GM19467 (cell line): ENCODE measurements around the gene UPK3A.
"Not testable (repeated sequence)": the region's sequence is repeated elsewhere in the genome, so short reads cannot be mapped to it uniquely, and the experiment has no call there.

Experiments
- ATAC-seq: cut with Tn5 transposase; IDR thresholded peaks from one replicate; pipeline ENCODE4 v1.9.1; 2021; ENCODE audit warnings: mild to moderate bottlenecking, moderate library complexity; ENCODE audit not compliant: unreplicated experiment

The UPK3A gene

DNA sequence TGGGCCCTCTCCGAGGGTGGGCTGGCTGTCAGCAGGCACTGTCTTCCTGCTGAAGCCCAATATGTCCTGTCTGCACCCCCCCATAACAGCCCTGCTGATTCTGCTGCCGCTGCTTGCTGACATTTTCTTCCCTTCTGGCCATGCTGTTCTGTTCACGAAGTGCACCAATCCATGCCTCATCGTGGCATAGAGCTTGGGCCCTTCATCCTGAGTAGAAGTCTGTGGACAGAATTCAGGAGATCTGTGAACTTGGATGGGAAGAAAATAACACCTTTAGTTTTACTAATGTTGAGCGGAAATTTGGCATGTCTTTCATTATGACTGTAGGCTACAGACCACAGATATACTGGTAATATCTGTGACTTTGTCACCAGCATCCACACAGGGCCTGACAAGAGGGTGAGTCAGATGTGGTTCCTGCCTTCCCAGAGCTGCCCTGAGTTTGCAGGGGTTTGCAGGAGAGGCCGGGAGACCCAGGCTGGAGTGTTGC, 29.9 kb upstream of the UPK3A start:
- ATAC-seq, result no peak

DNA sequence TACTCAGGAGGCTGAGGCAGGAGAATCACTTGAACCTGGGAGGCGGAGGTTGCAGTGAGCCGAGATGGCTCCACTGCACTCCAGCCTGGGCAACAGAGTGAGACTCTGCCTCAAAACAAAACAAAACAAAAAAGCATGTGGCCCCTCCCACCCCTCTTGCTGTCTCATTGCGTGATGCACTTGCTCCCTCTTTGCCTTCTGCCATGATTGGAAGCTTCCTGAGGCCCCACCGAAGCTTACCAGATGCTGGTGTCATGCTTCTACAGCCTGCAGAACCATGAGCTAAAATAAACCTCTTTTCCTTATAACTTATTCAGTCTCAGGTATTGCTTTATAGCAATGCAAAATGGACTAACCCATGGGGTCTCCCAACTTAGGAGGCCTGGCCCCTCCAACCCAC, 26.8 kb upstream of the UPK3A start:
- not testable (repeated sequence) for ATAC-seq

DNA sequence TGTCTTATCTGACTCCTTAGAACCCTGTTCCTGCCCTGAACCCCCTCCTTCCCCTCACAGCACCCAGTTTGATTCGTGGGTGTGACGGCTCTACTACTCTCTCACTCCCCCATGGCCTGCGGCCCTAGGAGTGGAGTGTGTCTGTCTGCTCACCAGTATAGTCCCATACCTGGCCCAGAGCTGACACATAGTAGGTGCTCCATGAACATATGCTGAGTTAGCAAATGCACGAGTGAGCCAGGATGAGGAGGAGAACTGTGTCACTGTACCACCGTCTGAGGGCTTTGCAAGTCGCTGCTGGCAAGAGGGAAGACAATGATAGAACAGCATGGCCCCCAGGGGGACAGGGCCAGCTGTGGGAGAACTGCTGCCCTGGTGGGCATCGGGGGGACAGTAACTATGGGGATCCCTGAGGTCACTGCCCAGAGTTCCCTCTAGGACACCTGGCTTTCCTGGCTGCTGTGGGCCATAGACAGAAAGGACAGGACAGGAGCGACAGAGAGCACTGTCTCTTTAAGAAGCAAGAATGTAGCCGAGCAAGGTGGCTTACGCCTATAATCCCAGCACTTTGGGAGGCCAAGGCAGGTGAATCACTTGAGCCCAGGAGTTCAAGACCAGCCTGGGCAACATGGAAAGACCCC, 24.9 kb upstream of the UPK3A start:
- no peak for ATAC-seq

DNA sequence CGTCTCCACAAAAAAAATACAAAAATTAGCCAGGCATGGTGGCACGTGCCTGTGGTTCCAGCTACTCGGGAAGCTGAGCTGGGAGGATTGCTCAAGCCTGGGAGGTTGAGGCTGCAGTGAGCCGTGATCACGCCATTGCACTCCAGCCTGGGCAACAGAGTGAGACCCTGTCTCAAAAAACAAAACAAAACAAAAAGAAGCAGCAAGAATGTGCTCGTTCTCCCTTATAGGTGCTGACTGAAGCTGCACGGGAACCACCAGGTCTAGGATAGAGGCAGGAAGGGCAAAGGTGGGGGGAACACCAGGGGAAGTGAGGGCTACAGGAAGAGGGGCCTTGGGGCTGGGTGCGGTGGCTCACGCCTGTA, 24.4 kb upstream of the UPK3A start:
- ATAC-seq, result not testable (repeated sequence)

DNA sequence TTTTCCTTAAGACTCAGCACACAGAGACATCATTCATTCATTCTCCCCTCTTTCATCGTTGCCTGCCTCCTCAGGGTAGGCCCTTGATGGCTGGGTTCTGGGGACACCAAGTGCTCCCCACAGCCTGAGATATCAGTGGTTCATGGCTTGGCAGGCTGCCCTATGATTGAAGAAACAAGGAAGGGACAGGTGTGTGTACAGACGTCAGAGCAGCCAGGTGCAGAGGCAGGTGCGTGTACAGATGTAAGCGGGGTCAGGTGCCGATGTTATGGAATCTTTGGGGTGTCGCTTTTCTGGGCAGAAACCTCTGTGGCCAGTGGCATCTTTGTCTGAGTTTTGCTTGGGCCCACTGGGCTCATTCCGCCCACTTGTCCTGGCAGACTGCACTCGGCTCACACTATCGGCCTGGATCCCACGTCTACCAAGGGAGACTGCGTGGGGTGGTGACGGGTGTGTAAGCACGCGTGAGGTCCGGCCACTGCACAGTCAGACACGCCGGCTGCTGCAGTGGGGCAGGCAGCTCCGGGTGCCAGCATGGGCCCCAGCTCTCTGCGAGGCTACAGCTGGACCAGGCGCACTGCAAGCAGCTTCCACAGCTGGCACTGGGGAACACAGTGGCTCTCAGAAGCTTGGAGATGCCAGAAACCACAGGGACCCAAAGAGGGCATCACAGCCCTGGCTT, 23.2 kb upstream of the UPK3A start:
- ATAC-seq, result no peak

DNA sequence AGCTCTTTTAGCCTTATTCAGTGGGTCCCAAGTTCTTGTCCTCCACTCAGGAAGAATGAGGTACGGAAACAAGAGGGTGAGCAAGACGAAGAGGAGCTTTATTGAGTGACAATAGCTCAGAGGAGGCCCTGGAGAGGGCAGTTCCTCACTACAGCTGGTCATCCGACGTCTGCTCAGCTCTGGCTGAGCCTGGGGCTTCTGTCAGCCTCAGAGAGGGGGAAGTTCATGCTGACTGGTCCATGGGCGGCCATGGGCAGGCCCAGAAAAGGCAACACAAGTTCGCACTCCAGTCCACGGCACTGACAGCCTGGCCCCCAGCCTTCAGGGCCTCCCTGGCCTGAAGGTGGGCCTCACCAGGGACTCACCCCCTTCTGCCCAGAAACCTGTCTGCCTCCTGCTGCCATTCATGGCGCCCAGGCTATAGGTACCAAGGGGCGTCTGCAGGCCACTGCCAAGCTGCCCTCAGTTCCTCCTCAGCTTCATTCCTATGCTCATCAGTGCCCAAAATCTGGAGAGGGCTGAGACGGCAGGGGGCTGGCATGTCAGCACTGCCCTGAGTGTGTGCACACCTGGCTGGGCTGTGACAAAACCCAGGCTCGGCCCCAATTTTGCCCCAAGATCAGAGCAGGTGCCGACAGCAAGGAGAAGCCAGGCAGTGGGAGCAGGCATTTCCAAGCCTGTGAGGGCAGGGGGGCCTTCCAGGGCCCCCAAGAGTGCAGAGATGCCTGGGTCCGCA, 22.4 kb upstream of the UPK3A start:
- ATAC-seq, result no peak

DNA sequence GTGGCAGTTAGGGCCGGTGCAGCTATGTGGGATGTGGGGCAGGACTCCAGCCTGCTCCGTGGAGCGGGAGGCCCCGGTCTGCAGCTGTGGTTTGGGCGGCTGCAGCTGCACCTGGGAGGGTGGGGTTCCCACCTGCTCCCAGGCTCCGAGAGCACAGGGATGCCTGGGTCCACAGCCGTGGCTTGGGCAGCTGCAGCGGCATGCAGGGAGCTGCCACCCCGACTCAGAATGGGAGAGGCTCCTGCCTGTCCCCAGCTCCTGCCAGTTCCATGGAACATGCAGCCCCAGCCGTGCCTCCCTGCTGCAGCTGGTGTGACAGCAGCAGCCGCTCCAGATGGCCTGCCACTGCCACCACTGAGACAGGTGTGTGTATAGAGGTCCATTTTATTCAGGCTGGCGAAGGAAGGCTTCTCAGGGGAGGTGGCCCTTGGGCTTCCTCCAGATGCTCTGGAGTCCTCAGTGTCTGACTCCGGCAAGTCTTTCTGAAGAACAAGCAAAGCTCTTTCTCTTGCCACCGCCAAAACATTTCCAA, 21.8 kb upstream of the UPK3A start:
- peak; percentile 24 for ATAC-seq

DNA sequence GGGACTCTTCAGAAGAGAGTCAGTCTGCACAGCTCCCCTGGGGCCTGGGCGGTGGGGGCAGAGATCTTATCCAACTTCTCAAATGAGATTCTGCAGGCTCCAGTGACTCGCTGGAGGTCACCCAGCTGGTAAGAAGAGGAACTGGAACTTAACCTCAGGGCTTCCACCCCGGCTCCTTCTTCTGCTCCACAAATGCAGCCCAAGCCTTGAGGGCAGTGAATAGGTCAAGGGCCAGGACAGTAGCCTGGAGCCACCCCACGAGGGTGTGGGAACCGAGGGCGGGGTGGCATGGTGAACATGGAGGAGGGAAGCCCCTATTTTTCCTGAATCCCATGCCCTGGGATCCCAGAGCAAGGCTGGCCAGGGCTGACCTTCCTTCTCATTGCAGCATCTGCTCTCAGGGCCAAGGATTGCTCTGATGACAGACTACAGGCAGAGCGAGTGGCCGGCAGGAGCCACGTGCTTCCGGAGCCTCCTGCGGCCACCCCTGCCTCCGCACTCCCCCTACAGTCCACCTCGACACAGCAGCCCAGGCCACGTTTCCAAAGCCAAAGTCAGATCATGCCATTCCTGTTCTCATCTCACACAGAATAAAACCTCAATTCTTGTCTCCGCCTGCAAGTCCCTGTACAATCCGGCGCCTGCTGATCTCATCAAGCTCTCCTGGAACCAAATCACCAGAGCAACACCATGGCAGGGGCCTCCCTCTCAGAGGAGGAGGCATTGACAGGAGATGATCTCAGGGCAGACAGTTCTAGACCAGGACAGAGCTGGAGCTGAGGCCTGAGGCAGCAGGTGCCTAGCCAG, 21.1 kb upstream of the UPK3A start:
- peak; percentile 68 for ATAC-seq

DNA sequence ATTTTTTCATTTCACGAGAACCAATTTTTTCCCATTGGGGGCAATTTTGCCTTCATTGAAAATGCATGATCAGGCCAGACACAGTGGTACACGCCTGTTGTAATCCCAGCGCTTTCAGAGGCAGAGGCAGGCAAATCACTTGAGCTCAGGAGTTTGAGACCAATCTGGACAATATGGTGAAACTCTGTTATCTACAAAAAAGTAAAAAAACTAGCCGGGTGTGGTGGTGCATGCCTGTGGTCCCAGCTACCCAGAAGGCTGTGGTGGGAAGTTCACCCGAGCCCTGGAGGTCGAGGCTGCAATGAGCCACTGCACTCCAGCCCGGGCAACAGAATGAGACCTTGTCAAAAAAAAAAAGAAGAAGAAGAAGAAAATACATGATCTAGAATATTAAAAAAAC, 19.2 kb upstream of the UPK3A start:
- ATAC-seq, result no peak

DNA sequence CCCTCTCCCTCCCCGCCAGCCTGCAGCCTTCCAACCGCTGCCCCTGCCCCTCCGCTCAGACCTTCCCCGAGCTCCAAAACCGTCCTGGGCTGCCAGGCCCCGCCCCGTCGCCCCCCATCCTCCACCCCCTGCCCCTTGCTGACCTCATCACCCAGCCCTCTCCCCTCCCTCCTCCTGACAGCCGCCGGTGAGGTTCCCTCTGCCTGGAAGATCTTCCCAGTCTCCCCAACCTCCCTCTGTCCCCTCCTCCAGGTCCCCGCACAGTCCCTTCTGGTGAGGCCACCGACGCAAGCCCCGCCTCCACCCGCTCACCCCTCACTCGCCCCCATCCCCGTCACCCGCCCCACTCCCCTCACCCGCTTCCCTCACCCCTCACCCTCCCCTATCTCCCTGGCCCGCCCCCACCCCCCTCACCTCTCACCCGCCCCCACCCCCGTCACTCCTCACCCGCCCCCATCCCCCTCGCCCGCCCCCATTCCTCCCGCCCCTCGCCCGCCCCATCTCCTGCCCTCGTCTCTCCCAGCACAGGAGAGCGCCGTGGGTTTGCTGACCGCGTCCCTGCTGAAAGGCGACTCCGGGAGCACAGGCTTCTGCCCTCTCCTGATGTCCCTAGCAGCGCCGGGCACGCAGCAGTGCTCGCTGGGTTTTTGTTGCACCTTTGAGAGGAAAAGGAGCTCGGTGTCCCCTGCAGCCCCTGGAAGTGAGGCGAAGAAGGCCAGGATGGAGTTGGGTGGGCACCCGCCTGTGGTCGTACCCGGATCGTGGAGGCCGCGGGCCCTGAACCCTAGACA, 16.4 kb upstream of the UPK3A start:
- no peak for ATAC-seq

DNA sequence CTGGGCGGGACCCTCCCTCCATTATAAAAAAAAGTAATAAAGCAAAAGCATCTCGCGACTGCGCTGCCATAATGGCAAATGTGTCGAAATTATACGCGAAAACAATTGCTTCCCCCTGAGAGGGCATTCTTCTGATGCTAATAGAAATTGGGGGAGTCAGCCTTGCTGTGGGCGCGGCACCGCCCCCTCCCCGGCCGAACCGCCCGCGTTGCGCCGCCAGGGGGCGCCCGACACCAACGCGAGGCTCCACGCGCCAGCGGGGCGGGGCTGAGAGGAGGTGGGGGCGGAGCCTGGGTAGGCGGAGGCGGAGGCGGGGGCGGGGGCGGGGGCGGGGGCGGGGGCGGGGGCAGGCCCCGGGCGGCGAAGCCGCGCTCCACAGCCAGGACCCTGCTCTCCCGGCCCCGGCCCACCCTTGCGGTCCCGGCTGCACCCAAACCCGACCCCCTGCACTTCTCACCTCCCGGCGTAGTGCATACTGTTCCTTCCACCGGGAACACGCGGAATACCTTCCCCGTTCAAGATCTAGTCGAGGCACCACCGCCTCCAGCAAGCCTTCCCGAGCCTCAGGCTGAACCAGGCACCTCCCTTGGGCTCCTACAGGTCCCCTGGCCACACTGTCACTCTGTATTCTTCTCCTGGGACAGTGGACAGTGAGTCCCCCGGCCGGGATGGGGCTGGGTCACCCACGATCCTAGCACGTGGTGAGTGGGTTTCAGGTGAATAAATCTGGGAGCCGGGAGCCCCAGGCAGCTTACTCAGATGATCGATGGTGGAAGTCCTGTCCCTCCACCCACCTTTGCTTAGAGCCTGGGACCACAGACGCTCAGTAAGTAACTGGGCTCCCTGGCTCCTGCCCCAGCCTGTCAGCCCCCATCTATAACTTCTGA, 15.5 kb upstream of the UPK3A start:
- ATAC-seq, result no peak

DNA sequence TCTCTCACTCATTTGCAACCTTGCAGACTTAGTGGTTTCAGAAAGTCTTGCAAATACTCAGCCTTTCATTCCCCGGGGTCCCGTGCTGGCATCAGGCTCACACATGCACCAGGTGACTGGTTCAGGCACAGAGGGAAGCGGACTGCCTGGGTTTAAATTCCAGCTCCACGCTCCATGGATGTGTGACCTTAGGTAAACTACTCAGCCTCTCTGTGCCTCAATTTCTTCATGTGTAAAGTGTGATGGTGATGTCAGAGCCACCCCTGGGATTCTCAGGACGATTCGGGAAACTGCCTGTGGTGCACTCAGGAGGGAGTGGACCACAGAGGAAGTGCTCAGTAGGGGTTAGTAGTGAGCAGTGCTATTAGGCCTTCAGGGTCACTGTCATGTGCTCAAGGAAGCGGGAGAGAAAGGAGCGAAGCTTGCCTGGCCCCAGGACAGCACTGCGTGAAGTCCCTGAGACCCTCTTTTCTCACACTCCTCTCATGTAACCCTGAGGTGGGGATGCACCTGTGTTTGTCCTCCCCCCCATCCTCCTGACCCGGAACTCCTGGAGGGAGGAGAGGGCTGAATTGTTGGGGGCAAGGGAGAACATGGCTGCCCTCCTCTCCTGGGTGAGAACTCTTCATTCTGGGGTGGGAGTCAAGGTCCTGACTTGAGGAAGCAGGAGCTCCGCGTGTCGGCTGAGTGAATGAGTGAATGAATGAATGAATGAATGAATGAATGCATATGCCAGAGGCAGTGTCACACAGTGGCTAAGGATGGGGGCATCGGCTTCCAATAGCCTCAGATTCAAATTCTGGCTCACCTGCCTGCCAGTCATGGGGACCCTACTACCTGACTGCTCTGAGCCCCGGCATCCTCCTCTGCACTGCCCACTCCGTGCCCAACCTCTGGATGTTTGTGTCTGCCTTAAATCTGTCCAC, 14.4 kb upstream of the UPK3A start:
- no peak for ATAC-seq

DNA sequence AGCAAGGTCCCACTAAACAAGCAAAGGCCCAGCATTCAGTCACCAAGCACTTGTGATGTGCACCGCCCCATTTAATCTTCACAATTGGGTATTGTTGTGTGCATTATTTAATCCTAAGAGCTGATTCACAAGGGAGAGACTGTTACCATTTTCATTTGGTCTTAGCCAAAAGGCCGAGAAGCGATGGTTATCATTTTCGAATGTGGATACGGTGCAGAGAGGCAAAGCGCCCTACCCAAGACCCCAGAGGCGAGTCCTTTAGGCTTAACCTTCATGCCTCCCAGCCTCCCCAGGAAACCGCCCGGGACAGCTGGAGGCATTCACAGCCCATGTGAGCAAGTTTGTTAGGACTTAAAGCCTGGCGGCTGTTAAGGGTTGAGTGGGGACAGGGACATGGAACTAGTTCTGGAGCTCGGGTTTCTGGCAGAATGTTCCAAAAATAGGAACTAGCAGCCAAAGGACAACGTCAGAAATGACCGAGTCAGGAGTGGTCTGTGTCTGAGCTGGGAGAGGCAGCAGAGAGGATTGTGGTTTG, 13.0 kb upstream of the UPK3A start:
- ATAC-seq, result no peak

DNA sequence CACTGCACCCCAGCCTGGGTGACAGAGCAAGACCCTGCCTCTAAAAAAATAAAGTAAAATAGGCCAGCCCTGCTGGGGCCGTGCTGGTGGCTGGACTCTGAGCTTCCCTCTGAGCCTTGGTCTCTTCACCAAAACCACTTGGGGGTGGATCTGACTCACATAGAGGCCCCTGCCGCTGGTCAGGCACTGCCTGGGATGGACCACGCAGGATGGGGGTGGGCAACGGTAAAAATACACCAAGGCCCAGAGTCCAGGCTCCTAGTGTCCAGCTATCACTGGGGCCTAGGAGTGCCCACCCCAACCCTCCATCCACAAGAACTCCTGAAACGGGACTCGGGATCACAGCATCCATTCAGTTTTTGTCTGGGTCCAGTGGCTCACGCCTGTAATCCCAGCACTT, 12.3 kb upstream of the UPK3A start:
- ATAC-seq, result no peak

DNA sequence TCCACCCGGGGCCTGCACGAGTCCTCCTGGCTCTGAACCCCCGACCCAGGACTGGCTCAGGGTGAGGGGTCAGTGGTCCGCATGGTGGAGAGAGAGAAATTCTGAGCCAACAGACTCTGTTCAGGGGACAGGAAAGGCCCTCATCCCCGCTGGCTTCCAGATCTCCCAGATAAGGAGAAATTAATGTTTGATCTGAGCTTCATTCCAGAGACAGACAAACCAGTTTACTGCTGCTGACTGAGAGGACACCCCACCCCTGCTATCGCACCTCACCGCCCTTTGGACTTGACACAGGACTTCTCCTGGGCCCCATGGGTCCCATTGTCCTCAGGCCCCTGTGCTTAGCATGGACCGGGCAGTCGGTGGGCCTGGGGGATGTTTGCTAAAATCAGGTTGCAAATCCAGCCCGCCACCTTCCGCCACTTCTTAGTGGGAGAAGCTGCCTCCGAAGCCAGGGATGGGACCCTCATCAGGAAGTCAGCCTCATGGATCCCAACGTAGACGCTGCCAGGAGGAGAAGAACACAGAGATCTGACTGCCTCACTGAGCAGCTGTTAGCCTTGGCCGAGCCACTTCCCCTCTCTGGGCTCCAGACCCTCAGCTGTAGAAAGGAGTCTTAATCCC, 11.2 kb upstream of the UPK3A start:
- no peak for ATAC-seq

DNA sequence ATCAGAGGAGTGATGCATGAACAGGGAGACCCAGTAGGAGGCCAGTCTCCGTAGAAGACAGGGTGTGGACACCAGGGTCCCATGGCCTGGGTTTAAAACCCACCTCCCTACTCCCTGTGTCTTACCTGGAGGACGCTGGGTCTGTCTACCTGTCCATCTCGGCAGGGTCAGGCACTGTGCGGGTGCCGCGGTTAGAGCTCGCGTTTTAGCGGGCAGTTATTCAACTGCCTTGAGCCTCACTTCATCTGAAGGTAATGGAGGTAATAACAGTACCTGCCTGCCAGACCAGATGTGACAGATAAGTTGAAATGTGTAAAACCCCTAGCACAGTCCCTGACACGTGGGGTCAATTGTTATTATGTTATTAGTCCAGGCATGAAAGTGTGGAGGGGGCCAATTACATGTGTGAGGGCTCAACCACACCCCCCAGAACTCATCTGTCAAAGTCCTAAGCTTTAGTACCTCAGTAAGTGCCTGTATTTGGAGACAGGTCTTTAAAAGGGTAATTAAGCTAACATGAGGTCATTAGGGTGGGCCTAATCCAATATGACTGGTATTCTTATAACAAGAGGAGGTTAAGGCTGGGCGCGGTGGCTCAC, 8.1 kb upstream of the UPK3A start:
- ATAC-seq, result no peak

DNA sequence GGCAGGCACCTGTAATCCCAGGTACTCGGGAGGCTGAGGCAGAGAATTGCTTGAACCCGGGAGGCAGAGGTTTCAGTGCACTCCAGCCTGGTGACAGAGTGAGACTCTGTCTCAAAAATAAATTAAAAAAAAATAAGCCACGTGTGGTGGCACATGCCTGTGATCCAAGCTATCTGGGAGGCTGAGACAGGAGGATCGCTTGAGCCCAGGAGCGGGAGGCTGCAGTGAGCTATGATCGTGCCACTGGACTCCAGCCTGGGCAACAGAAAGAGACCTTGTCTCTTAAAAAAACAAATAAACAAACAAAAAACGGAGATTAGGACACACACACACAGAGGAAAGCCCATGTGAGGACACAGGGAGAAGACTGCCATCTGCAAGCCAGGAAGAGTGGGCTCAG, 7.0 kb upstream of the UPK3A start:
- ATAC-seq, result not testable (repeated sequence)
